Immature natural killer cell (primary cell): ENCODE measurements around the gene THAP7. TPM values are rescaled to one million over a fixed set of nuclear protein-coding genes. Genes with fewer than 3 reads are reported as not detected.

ENCODE experiments used
- DNase-seq, 3 donors: peaks; one replicate each; pipeline ENCODE4 v3.0.0; 2022; ENCODE audit warnings: mixed read lengths in 1 of 3
- H3K27ac Mint-ChIP-seq, 6 donors: one replicate each; pipeline ENCODE4 v1.8.0; 2020; ENCODE audit warnings: mixed read lengths in 6 of 6, mild to moderate bottlenecking in 5 of 6, inconsistent platforms in 4 of 6, moderate library complexity in 3 of 6
- H3K27me3 Mint-ChIP-seq, 3 donors: one replicate each; pipeline ENCODE4 v1.8.0; 2020 to 2021; ENCODE audit warnings: low read depth in 3 of 3, mild to moderate bottlenecking in 3 of 3, mixed read lengths in 3 of 3, moderate library complexity in 3 of 3, inconsistent platforms in 1 of 3
- H3K36me3 Mint-ChIP-seq, 3 donors: one replicate each; pipeline ENCODE4 v1.8.0; 2020; ENCODE audit warnings: mixed read lengths in 3 of 3, inconsistent platforms in 2 of 3, mild to moderate bottlenecking in 2 of 3
- H3K4me1 Mint-ChIP-seq, 2 donors: one replicate each; pipeline ENCODE4 v1.8.0; 2020; ENCODE audit warnings: inconsistent platforms in 2 of 2, mild to moderate bottlenecking in 2 of 2, mixed read lengths in 2 of 2, moderate library complexity in 1 of 2
- H3K4me3 Mint-ChIP-seq, 5 donors: one replicate each; pipeline ENCODE4 v1.8.0; 2020; ENCODE audit warnings: mild to moderate bottlenecking in 5 of 5, mixed read lengths in 5 of 5, inconsistent platforms in 3 of 5, moderate library complexity in 3 of 5
- H3K9me3 Mint-ChIP-seq, 6 donors: one replicate each; pipeline ENCODE4 v1.8.0; 2020; ENCODE audit warnings: mild to moderate bottlenecking in 6 of 6, mixed read lengths in 6 of 6, inconsistent platforms in 4 of 6, moderate library complexity in 3 of 6
- polyA plus RNA-seq, 3 donors: library from polyadenylated mRNA; unstranded; fragments of 300-500 nt; fragmentation: Illumina TruSeq; gene quantifications; one replicate each; pipeline ENCODE4 v1.2.3, GENCODE V29; 2021

Gene THAP7
- polyA plus RNA-seq, 3 donors from 2014 or later, result 28.9 to 41.4 (median 32.9) TPM

DNA sequence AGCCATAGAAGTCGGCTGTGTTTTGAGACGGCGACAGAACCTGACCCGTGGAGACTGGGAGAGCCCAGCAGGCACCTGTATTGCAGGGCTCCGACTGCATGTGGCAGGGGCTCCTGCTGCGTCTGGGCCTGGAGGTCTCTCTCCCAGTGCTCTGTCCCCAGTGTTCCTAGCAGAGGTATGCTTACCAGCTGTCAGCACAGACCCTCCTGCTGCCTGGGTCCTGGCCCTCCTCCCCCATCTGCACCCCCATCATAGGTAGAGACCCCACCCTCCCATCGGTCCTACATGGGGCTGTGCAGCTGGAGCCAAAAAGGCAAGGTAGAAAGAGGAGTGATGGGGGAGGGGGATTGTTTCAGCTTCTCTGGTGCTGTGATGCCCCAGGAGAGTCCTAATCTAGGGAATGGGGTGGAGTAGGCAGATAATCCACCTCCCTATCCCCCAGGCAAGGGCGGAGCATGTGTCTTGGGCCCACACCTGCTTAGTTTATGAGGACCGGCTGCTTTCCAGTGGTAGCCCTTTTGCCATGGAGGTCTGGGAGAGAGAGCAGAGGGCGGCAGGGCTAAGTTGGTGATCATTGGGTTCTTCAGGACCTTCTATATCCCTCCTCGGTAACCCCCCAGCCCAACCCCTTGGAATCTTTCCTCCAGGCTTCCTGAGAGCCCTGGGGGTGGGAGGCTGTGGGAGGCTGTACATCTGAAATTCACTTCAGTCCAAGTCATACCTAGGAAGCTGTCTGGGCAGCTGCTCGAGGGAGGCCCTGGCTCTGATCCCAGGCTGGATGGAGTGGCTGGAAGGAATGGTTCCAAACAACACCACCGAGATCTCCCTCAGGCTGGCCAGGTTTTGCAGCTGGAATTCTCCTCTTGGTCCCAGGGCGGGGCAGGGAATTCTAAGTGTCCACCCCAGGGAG, 25.1 kb upstream of the THAP7 start:
- no peak overlapping the region for H3K4me3 Mint-ChIP-seq
- H3K9me3 Mint-ChIP-seq, result no peaks in the 10 kb centered on the region
- peak overlapping the region in 1 of 6 donors; percentile 12 for H3K27ac Mint-ChIP-seq
- H3K4me1 Mint-ChIP-seq, result peaks cover 6 to 8% of the 10 kb centered on the region in 2 donors
- no peaks in the 10 kb centered on the region for H3K36me3 Mint-ChIP-seq
- H3K27me3 Mint-ChIP-seq, result peaks cover 2 to 8% (median 3%) of the 10 kb centered on the region in 3 donors
- DNase-seq, result no peak

DNA sequence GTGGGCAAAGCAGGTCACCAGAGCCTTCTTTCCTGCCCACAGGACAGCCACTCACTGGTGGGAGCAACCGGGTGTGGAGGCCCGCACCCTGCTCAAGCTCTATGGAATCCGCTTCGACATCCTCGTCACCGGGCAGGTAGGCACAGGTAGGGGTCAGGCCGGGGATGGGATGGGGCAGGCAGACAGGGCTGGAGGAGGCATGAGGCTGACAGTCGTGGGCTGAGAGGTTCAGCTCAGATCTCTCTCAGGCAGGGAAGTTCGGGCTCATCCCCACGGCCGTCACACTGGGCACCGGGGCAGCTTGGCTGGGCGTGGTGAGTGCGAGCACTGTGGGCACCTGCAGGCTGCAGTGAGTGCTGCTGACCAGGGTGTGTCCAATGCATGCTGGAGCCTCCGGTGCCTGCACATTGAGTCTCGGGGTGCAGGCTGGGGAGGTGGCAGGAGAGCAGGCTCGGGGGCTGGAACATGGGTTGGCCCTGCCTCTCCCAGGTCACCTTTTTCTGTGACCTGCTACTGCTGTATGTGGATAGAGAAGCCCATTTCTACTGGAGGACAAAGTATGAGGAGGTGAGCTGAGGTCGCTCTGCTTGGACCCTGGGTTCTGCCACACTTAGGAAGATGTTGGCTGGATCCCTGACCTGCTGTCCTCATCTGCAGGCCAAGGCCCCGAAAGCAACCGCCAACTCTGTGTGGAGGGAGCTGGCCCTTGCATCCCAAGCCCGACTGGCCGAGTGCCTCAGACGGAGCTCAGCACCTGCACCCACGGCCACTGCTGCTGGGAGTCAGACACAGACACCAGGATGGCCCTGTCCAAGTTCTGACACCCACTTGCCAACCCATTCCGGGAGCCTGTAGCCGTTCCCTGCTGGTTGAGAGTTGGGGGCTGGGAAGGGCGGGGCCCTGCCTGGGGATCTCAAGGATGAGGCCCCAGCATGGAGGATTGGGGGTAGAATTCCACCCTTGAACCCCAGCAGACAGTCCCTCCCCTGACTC, 24.1 kb upstream of the THAP7 start:
- Mint-ChIP-seq H3K27me3 (peaks cover 0 to 8% (median 3%) of the 10 kb centered on the region in 3 donors), H3K4me3 (no peak overlapping the region), H3K4me1 (peaks cover 6 to 8% of the 10 kb centered on the region in 2 donors), H3K27ac (peak overlapping the region in 2 of 6 donors; percentile 45 to 62), H3K9me3 (no peaks in the 10 kb centered on the region), H3K36me3 (no peaks in the 10 kb centered on the region)
- no peak for DNase-seq

DNA sequence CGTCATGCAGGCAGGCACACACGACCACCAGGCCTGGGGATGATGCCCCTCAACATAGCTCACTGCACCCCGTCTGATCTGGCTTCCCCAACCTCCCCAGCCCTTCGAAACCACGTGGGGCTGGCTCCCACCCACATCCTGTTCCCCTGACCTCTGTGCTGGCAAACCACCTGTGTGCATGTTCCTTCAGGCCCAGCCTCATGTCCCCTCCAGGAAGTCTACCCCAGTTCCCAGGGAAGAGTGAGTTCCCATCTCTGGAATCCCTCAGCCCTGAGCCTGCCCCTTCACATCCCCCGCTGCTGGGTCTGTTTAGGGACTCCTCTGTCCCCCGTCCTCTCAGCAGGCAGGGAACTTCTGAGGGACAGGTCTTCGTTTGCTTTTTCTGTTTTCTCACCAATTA, 23.3 kb upstream of the THAP7 start:
- H3K36me3 Mint-ChIP-seq, result no peaks in the 10 kb centered on the region
- H3K9me3 Mint-ChIP-seq, result no peaks in the 10 kb centered on the region
- H3K27ac Mint-ChIP-seq, result peak overlapping the region in 3 of 6 donors; percentile 40 to 66 (median 45)
- no peak overlapping the region for H3K4me3 Mint-ChIP-seq
- no peak for DNase-seq
- H3K27me3 Mint-ChIP-seq, result peaks cover 0 to 7% (median 3%) of the 10 kb centered on the region in 3 donors
- peaks cover 6 to 8% of the 10 kb centered on the region in 2 donors for H3K4me1 Mint-ChIP-seq

DNA sequence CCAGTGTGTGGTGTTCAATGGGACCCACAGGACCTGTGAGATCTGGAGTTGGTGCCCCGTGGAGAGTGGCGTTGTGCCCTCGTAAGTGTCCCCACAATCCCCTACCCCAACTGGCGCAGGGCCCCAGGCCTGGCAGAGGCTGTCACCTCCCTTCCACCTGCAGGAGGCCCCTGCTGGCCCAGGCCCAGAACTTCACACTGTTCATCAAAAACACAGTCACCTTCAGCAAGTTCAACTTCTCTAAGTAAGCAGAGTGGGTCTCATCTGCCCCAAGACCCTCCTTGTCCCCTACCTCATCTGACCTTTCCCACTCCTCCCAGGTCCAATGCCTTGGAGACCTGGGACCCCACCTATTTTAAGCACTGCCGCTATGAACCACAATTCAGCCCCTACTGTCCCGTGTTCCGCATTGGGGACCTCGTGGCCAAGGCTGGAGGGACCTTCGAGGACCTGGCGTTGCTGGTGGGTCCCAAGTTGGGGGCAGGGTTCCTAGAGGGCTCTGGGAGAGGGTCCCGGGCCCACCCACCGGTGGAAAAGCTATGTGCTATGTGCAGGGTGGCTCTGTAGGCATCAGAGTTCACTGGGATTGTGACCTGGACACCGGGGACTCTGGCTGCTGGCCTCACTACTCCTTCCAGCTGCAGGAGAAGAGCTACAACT, 21.2 kb upstream of the THAP7 start:
- Mint-ChIP-seq H3K9me3 (no peaks in the 10 kb centered on the region), H3K4me1 (peaks cover 6 to 8% of the 10 kb centered on the region in 2 donors), H3K27ac (no peak overlapping the region), H3K27me3 (peaks cover 0 to 7% (median 0%) of the 10 kb centered on the region in 3 donors), H3K4me3 (no peak overlapping the region), H3K36me3 (no peaks in the 10 kb centered on the region)
- no peak for DNase-seq

DNA sequence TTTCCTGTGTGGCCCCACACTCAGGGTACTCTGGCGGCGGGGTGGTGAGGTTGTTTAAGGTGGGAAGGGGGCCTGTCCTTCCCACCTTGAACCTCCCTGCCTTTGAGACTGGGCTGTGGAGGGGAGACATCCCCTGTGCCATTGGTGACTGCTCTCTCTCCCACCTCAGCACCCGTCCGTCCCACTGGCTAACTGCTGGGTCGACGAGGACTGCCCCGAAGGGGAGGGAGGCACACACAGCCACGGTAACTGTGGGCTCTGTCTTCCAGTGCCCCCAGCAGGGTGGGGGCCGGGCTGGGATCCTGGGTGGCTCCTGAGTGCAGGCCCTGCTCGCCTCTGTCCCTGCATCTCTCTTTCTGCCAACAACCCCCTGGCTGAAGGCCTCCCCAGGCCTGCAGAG, 20.6 kb upstream of the THAP7 start:
- Mint-ChIP-seq H3K4me1 (peaks cover 6 to 8% of the 10 kb centered on the region in 2 donors), H3K4me3 (no peak overlapping the region), H3K27me3 (peaks cover 0 to 7% (median 0%) of the 10 kb centered on the region in 3 donors), H3K9me3 (no peaks in the 10 kb centered on the region), H3K36me3 (no peaks in the 10 kb centered on the region), H3K27ac (no peak overlapping the region)
- DNase-seq, result no peak

DNA sequence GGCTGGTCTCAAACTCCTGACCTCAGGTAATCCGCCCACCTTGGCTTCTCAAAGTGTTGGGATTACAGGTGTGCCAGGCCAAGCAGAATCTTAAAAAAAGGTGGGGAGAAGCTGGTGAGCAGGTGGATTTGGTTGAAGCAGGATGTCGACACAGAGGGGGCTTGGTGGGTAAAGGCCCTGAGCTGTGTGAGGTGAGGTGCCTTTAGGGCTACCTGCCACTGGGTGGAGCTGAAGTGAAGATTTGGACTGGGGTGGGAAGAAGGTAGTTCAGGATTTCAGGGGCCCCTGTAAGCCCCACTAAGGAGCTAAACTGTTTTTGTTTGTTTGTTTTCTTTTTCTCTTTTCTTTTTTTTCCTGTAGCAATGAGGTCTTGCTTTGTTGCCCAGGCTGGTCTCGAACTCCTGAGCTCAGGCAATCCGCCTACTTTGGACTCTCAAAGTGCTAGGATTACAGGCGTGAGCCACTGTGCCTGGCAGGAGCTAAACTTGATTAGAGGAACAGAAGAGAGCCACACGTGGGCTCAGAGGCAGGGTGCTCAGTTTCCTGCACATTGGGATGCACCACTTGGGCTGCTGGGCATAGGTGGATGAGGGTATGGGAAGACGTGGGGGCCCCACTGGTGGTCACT, 19.0 kb upstream of the THAP7 start:
- no peak overlapping the region for H3K4me3 Mint-ChIP-seq
- no peaks in the 10 kb centered on the region for H3K9me3 Mint-ChIP-seq
- peaks cover 0 to 9% (median 0%) of the 10 kb centered on the region in 3 donors for H3K27me3 Mint-ChIP-seq
- no peak for DNase-seq
- no peaks in the 10 kb centered on the region for H3K36me3 Mint-ChIP-seq
- peak overlapping the region in 1 of 6 donors; percentile 24 for H3K27ac Mint-ChIP-seq
- H3K4me1 Mint-ChIP-seq, result peaks cover 12 to 16% of the 10 kb centered on the region in 2 donors

DNA sequence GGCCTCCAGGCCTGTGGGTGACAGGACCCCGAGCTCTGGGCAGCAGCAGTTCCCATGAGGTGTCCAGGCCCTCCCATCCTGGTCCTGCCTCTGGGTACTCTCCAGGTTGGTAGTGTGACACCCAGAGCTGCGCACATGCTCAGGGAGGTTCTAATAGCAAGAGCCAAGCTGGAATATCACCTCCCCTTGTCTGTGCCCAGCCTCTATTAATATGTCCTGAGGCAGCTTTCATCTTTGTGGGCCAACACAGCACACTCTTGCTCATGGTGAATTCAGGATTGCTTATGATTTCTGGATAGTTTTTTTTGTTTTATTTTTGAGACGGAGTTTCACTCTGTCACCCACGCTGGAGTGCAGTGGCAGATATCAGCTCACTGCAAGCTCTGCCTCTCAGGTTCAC, 16.4 kb upstream of the THAP7 start:
- Mint-ChIP-seq H3K4me1 (peaks cover 30 to 31% of the 10 kb centered on the region in 2 donors), H3K36me3 (no peaks in the 10 kb centered on the region), H3K27me3 (peaks cover 4 to 13% (median 7%) of the 10 kb centered on the region in 3 donors), H3K27ac (no peak overlapping the region), H3K4me3 (no peak overlapping the region), H3K9me3 (no peaks in the 10 kb centered on the region)
- no peak for DNase-seq

DNA sequence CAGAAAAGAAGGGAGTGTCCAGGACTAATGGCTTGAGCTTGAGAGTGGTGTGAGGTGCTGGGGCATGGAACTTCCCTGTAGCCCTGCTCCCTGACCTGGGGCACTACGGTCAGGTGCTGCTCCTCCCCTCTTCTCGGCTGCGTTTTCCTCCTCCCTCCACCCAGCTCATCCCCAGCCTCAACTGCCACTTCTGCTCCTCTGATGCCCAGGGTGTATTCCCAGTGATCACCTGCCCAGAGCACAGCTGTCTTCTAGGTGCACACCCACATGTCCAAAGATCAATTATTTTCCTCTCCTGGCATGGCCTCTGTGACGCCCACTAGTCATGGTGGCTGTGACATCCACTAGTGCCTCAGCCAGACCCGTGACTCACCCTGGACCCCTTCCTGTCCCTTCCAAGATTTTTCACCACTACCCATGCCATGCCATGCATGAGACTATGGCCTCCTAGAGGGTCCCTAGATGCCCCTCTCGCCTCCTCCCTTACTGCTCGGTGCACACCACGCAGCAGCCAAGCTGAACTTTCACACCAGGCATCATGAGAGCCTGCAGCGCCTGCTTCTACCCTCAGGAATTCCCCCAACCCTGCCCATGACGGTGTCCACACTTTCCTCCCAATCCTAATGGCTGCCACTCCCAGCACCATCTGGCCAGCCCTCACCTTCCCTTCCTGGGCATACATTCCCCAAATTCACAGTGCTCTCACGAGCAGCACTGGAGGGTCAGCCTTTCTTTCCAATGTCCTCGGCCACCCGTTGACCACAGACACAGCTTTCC, 14.9 kb upstream of the THAP7 start:
- peak overlapping the region in 3 of 5 donors; percentile 22 to 42 (median 25) for H3K4me3 Mint-ChIP-seq
- H3K27ac Mint-ChIP-seq, result peak overlapping the region; percentile 2 to 79 (median 54)
- H3K27me3 Mint-ChIP-seq, result peaks cover 4 to 13% (median 7%) of the 10 kb centered on the region in 3 donors

DNA sequence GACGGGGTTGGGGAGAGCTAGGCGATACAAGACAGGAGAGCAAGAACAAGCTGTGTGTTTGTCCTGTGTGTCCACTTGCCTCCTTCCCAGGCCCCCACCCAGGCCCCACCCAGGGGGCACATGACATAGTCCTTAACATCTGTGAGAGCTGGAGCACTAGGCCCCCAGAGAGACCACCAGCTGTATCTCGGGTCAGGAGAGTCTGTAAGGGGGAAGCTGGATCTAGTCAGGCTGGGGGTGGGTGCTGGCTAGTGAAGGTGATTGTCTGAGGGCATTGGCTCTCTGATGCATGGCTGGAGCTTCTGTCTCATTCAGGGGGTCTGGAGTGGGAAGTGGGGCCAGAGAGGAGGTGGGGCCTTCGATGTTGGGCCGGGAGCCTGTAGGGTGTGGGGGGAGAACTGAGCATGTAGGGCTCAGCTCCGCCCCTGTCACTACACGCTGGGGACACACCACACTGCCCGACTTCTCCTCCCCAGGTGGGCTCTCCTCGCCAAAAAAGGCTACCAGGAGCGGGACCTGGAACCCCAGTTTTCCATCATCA, 13.6 kb upstream of the THAP7 start:
- no peaks in the 10 kb centered on the region for H3K9me3 Mint-ChIP-seq
- DNase-seq, result no peak
- H3K4me1 Mint-ChIP-seq, result peaks cover 33 to 35% of the 10 kb centered on the region in 2 donors
- peak overlapping the region; percentile 7 to 98 (median 96) for H3K27ac Mint-ChIP-seq
- H3K27me3 Mint-ChIP-seq, result peaks cover 4 to 13% (median 7%) of the 10 kb centered on the region in 3 donors
- no peaks in the 10 kb centered on the region for H3K36me3 Mint-ChIP-seq
- H3K4me3 Mint-ChIP-seq, result peak overlapping the region in 4 of 5 donors; percentile 81 to 95 (median 87)

More for the DNA sequence above, 14.9 kb upstream of the THAP7 start:
- no peaks in the 10 kb centered on the region for H3K9me3 Mint-ChIP-seq
- H3K4me1 Mint-ChIP-seq, result peaks cover 33 to 35% of the 10 kb centered on the region in 2 donors
- DNase-seq, result no peak
- no peaks in the 10 kb centered on the region for H3K36me3 Mint-ChIP-seq

DNA sequence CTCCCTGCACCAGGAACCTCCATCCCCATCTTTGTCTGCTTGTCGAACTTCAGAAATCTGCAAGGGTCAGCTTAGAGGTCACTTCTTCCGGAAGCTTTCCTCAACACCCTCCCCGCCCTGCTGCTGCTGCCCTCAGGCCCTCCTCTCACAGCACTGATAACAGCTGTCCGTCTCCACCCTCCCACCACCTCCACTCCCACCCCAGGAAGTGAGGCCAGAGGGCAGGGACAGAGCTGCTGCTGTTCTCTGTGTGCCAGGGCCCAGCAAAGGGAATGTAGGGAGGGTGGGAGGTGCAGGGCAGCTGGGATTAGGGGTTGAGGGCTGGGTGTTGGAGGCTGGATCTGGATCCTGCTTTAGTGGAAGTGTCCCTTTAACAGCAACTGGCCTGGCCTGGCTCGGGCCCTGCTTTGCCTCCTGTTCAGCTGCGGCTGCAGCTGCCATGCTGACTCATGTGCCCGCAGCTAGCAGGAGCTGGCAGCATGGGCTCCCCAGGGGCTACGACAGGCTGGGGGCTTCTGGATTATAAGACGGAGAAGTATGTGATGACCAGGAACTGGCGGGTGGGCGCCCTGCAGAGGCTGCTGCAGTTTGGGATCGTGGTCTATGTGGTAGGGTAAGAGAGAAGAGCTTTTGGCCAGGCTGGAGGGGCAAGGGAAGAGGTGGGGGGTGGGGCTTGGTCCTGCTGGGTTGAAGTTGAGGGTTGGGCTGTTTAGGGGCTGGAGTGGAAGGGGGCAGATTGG, 13.0 kb upstream of the THAP7 start, which contains the start of gene P2RX6:
P2RX6 (plus strand) TSS at position 440 of the 740 bp plus-strand sequence; CDS start at position 450, 10 bp downstream.
- Mint-ChIP-seq H3K27ac (peak within 1 kb of the TSS; percentile 93 to 99 (median 98)), H3K9me3 (no peaks in the 10 kb centered on the region), H3K4me3 (peak within 1 kb of the TSS; percentile 81 to 95 (median 87)), H3K4me1 (peaks cover 33 to 35% of the 10 kb centered on the region in 2 donors), H3K36me3 (no peaks in the 10 kb centered on the region), H3K27me3 (peaks cover 4 to 13% (median 7%) of the 10 kb centered on the region in 3 donors)
- DNase-seq, result peak; percentile 30 to 43 (median 37)

DNA sequence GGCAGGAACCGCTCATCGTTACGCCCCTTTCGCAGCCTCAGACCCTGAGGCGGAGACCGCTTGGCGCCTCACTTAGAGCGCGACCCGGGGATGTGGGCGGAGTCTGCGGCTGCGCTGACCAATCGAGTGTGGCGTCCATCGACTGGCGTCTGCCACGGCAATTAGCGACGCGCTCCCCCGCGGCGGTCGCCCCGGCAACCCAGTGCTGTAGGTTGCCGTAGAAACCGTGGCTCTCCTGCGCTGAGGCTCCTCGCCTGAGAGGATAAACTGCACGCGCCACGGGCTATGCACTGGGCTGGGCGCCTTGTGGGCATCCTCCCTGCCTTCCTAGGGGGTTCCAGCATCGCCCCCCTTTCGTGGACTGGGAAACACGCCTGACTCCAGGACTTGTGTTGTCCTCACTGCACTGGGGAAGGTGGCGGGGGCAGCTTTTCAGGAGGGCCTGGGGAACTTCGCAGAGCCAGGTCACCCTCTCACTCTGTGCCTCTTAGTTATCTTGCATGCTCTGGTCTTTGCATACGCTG, 12.3 kb upstream of the THAP7 start:
- Mint-ChIP-seq H3K4me1 (peaks cover 33 to 35% of the 10 kb centered on the region in 2 donors), H3K27me3 (peaks cover 4 to 13% (median 7%) of the 10 kb centered on the region in 3 donors), H3K27ac (peak overlapping the region; percentile 93 to 99 (median 98)), H3K9me3 (no peaks in the 10 kb centered on the region), H3K4me3 (peak overlapping the region; percentile 81 to 95 (median 87)), H3K36me3 (no peaks in the 10 kb centered on the region)
- peak; percentile 94 to 96 (median 95) for DNase-seq
